HEK293 (cell line): ENCODE measurements around the gene PLGRKT.
"Not testable (repeated sequence)": the region's sequence is repeated elsewhere in the genome, so short reads cannot be mapped to it uniquely, and the experiment has no call there.

Experiments
- CTCF ChIA-PET: fragments of 350-600 bp; formaldehyde crosslinking; extraction: SDS; loops from one replicate; lab custom pipeline; 2021; ENCODE audit warnings: antibody characterized with exemption; lab: Yijun Ruan, JAX
- POLR2A ChIA-PET: fragments of 300-600 bp; formaldehyde crosslinking; extraction: SDS; loops from one replicate; lab custom pipeline; 2020; ENCODE audit warnings: antibody characterized with exemption, inconsistent platforms; lab: Yijun Ruan, JAX
- H3K27ac ChIP-seq: fragments of 200-500 bp; sonication (Bioruptor generic); 2 replicates; pipeline ENCODE4 v1.5.1; 2014; ENCODE audit warnings: low read depth, low read length, control low read depth, inconsistent platforms; ENCODE audit errors: extremely low read depth
- H3K36me3 ChIP-seq, 2 experiments: fragments of 200-500 bp in 1 of 2; sonication (Bioruptor generic) in 1 of 2; 1 replicate in 1 of 2; 2 replicates in 1 of 2; pipeline ENCODE4 v1.5.1; 2014 to 2017; ENCODE audit warnings: inconsistent platforms in 2 of 2, low read length in 2 of 2; ENCODE audit not compliant: control insufficient read depth in 2 of 2, insufficient read depth in 1 of 2
- H3K4me1 ChIP-seq: fragments of 200-500 bp; sonication (Bioruptor generic); 2 replicates; pipeline ENCODE4 v1.5.1; 2014; ENCODE audit warnings: mild to moderate bottlenecking, low read length, inconsistent platforms; ENCODE audit not compliant: control insufficient read depth, insufficient read depth
- H3K4me3 ChIP-seq: 2 replicates; pipeline ENCODE4 v1.5.1; 2011; ENCODE audit warnings: low read depth, mild to moderate bottlenecking, control low read depth, low read length, moderate library complexity
- H3K9me3 ChIP-seq: fragments of 200-500 bp; sonication (Bioruptor generic); 2 replicates; pipeline ENCODE4 v1.5.1; 2014; ENCODE audit warnings: low read depth, low read length, inconsistent platforms; ENCODE audit not compliant: control insufficient read depth, insufficient read depth
- BCL11A ChIP-seq: fragments of 450-650 bp; formaldehyde crosslinking; IDR thresholded peaks from 2 replicates; pipeline ENCODE4 v1.5.1; 2016; ENCODE audit warnings: low read depth, missing biosample characterization, missing genetic modification characterization
- KLF7 ChIP-seq: fragments of 450-650 bp; formaldehyde crosslinking; IDR thresholded peaks from 2 replicates; pipeline ENCODE4 v1.5.1; 2016; ENCODE audit warnings: missing biosample characterization, missing genetic modification characterization, borderline replicate concordance
- KLF8 ChIP-seq: fragments of 450-650 bp; formaldehyde crosslinking; IDR thresholded peaks from 2 replicates; pipeline ENCODE4 v1.5.1; 2016; ENCODE audit warnings: missing biosample characterization, missing genetic modification characterization
- PRDM1 ChIP-seq: fragments of 450-650 bp; formaldehyde crosslinking; IDR thresholded peaks from 2 replicates; pipeline ENCODE4; 2016; ENCODE audit warnings: missing biosample characterization, missing genetic modification characterization
- ZBTB8A ChIP-seq: fragments of 450-650 bp; formaldehyde crosslinking; IDR thresholded peaks from 2 replicates; pipeline ENCODE4 v1.5.1; 2016; ENCODE audit warnings: missing biosample characterization, missing genetic modification characterization
- ZNF10 ChIP-seq: fragments of 450-650 bp; formaldehyde crosslinking; IDR thresholded peaks from 2 replicates; pipeline ENCODE4 v1.5.1; 2017; ENCODE audit warnings: missing biosample characterization, missing genetic modification characterization
- ZNF174 ChIP-seq: fragments of 450-650 bp; formaldehyde crosslinking; IDR thresholded peaks from 2 replicates; pipeline ENCODE4 v1.5.0; 2017; ENCODE audit warnings: missing biosample characterization, mild to moderate bottlenecking, missing genetic modification characterization
- ZNF2 ChIP-seq: fragments of 450-650 bp; formaldehyde crosslinking; IDR thresholded peaks from 2 replicates; pipeline ENCODE4 v1.5.1; 2016; ENCODE audit warnings: missing biosample characterization, missing genetic modification characterization
- ZNF324 ChIP-seq: fragments of 450-650 bp; formaldehyde crosslinking; IDR thresholded peaks from 2 replicates; pipeline ENCODE4 v1.5.1; 2016; ENCODE audit warnings: missing biosample characterization, missing genetic modification characterization
- ZNF433 ChIP-seq: fragments of 450-650 bp; formaldehyde crosslinking; IDR thresholded peaks from 2 replicates; pipeline ENCODE4 v1.5.1; 2016; ENCODE audit warnings: missing biosample characterization, missing genetic modification characterization, low read depth
- ZNF530 ChIP-seq: fragments of 450-650 bp; formaldehyde crosslinking; IDR thresholded peaks from 2 replicates; pipeline ENCODE4 v1.5.1; 2016; ENCODE audit warnings: low read depth, missing biosample characterization, missing genetic modification characterization
- ZNF549 ChIP-seq: fragments of 450-650 bp; IDR thresholded peaks from 2 replicates; pipeline ENCODE4 v1.5.1; 2018; ENCODE audit warnings: missing biosample characterization, missing genetic modification characterization, mild to moderate bottlenecking, inconsistent platforms, moderate library complexity
- ZNF585B ChIP-seq: fragments of 450-650 bp; formaldehyde crosslinking; IDR thresholded peaks from 2 replicates; pipeline ENCODE4 v1.5.1; 2016; ENCODE audit warnings: missing biosample characterization, missing genetic modification characterization
- ZNF837 ChIP-seq: fragments of 450-650 bp; formaldehyde crosslinking; IDR thresholded peaks from 2 replicates; pipeline ENCODE4 v1.5.1; 2016; ENCODE audit warnings: missing biosample characterization, missing genetic modification characterization
- TF ChIP-seq, protein P1 (sequence below): fragments of 450-650 bp; formaldehyde crosslinking; IDR thresholded peaks from 2 replicates; pipeline ENCODE4 v1.5.1; 2016; ENCODE audit warnings: missing biosample characterization, missing genetic modification characterization

PLGRKT gene

DNA sequence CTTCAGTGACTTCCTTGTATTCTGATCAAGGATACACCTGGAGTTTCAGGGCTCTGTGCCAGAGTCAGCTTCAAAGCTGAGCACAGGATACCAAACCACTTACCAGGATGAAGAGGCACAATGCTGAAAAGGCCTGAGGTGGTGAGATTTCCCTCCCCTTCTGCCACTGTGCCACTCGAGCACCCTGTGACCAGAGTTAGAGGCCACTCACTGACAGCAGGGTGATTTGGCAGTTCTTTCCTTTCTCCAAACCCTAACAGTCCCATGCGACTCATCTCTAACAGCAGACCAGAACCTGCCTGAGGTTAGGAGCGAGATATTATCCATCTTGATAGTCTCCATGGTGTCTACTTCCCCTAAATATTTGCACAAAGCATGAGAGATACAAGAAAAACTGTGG lies 1.8 kb downstream of the PLGRKT start:
- H3K27ac ChIP-seq, result no peak overlapping the region
- no peaks in the 10 kb centered on the region for H3K9me3 ChIP-seq
- TF ChIP-seq ZNF174 (tag by site-specific recombination) (no peak), PRDM1 (no peak), ZNF2 (no peak), ZNF837 (tag by site-specific recombination) (no peak), ZNF530 (no peak), ZNF433 (tag by site-specific recombination) (no peak), BCL11A (tag by site-specific recombination) (no peak), ZNF585B (tag by site-specific recombination) (no peak), KLF8 (no peak), ZBTB8A (tag by site-specific recombination) (no peak), ZNF10 (tag by site-specific recombination) (no peak), ZNF324 (tag by site-specific recombination) (no peak), ZNF549 (tag by site-specific recombination) (no peak), KLF7 (tag by site-specific recombination) (no peak)
- TF ChIP-seq, protein P1, sequence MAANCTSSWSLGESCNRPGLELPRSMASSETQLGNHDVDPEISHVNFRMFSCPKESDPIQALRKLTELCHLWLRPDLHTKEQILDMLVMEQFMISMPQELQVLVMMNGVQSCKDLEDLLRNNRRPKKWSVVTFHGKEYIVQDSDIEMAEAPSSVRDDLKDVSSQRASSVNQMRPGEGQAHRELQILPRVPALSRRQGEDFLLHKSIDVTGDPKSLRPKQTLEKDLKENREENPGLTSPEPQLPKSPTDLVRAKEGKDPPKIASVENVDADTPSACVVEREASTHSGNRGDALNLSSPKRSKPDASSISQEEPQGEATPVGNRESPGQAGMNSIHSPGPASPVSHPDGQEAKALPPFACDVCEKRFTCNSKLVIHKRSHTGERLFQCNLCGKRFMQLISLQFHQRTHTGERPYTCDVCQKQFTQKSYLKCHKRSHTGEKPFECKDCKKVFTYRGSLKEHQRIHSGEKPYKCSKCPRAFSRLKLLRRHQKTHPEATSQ (tag by site-specific recombination), result no peak
- H3K36me3 ChIP-seq, result peaks cover 0 to 33% of the 10 kb centered on the region in 2 experiments; a peak in 2 of 3 replicates
- H3K4me1 ChIP-seq, result no peaks in the 10 kb centered on the region
- POLR2A ChIA-PET, result no interaction called here
- CTCF ChIA-PET, result interaction anchor here (0.5 to 1.2 kb wide), 4 partner anchors 29 to 447 kb away, joined by 3 read pairs; no protein-coding TSS in a partner anchor
- no peak overlapping the region for H3K4me3 ChIP-seq

DNA sequence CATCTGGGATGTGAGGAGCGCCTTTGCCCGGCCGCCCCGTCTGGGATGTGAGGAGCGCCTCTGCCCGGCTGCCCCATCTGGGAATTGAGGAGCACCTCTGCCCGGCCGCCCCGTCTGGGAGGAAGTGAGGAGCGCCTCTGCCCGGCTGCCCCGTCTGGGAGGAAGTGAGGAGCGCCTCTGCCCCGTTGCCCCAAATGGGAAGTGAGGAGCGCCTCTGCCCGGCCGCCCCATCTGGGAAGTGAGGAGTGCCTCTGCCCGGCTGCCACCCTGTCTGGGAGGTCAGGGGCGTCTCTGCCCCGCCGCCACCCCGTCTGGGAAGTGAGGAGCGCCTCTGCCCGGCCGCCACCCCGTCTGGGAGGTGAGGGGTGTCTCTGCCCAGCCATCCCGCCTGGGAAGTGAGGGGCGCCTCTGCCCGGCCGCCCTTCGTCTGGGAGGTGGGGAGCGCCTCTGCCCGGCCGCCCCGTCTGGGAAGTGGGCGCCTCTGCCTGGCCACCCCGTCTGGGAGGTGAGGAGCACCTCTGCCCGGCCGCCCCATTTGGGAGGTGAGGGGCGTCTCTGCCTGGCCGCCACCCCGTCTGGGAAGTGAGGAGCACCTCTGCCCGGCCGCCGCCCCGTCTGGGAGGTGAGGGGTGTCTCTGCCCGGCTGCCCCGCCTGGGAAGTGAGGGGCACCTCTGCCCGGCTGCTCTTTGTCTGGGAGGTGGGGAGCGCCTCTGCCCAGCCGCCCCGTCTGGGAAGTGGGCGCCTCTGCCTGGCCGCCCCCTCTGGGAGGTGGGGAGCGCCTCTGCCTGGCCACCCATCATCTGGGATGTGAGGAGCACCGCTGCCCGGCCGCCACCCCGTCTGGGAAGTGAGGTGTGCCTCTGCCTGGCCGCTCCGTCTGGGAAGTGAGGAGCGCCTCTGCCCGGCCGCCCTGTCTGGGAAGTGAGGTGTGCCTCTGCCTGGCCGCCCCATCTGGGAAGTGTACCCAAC lies 3.6 kb downstream of the PLGRKT start:
- CTCF ChIA-PET, POLR2A ChIA-PET, H3K9me3 ChIP-seq, H3K27ac ChIP-seq, H3K4me3 ChIP-seq, H3K4me1 ChIP-seq: not testable (repeated sequence)
- H3K36me3 ChIP-seq, result peaks cover 0 to 44% of the 10 kb centered on the region in 2 experiments; a peak in 2 of 3 replicates

DNA sequence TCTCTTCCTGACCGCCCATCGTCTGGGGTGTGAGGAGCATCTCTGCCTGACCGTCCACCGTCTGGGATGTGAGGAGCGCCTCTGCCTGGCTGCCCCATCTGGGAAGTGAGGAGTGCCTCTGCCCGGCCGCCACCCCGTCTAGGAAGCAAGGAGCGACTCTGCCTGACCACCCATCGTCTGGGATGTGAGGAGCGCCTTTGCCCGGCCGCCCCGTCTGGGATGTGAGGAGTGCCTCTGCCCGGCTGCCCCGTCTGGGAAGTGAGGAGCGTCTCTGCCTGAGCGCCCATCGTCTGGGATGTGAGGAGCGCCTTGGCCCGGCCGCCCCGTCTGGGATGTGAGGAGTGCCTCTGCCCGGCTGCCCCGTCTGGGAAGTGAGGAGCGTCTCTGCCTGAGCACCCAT lies 4.4 kb downstream of the PLGRKT start:
- POLR2A ChIA-PET, H3K9me3 ChIP-seq, H3K27ac ChIP-seq, CTCF ChIA-PET, H3K4me1 ChIP-seq, H3K4me3 ChIP-seq: not testable (repeated sequence)
- peaks cover 0 to 44% of the 10 kb centered on the region in 2 experiments; a peak in 2 of 3 replicates for H3K36me3 ChIP-seq

DNA sequence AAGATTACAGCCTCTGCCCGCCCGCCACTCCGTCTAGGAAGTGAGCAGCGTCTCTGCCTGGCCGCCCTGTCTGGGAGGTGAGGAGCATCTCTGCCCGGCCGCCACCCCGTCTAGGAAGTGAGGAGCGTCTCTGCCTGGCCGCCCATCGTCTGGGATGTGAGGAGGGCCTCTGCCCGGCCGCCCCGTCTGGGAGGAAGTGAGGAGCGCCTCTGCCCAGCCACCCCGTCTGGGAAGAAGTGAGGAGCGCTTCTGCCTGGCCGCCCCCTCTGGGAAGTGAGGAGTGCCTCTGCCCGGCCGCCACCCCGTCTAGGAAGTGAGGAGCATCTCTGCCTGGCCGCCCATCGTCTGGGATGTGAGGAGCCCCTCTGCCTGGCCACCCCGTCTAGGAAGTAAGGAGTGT lies 4.8 kb downstream of the PLGRKT start:
- CTCF ChIA-PET, result interaction anchor here (0.6 kb wide), 1 partner anchor 10 kb away, joined by 4 read pairs; no protein-coding TSS in a partner anchor

More for the DNA sequence above, 4.8 kb downstream of the PLGRKT start:
- H3K4me3 ChIP-seq, H3K27ac ChIP-seq, H3K4me1 ChIP-seq, POLR2A ChIA-PET, H3K9me3 ChIP-seq: not testable (repeated sequence)
- H3K36me3 ChIP-seq, result peaks cover 0 to 44% of the 10 kb centered on the region in 2 experiments; a peak in 2 of 3 replicates
